NB4 (cell line): Measurements from ENCODE around the gene TOPORS.

Experiments
- CTCF ChIP-seq: IDR thresholded peaks from one replicate; pipeline ENCODE4 v1.5.1; 2012; ENCODE audit warnings: low read depth, low read length
- MAX ChIP-seq: IDR thresholded peaks from 2 replicates; pipeline ENCODE4 v1.6.1; 2011; ENCODE audit warnings: low read depth, low read length
- POLR2A ChIP-seq: IDR thresholded peaks from 2 replicates; pipeline ENCODE4 v1.6.1; 2011; ENCODE audit warnings: mild to moderate bottlenecking; ENCODE audit not compliant: insufficient read length; ENCODE audit errors: extremely low read depth

- no peak for TF ChIP-seq CTCF
- no peak for TF ChIP-seq POLR2A
- TF ChIP-seq MAX = no peak
Measured at GRCh38 chr9:32550150-32550561, 2.2 kb downstream of the TOPORS start.
